HepG2 (cell line): ENCODE measurements around the gene CDX1. TPM values are rescaled to one million over a fixed set of nuclear protein-coding genes. Genes with fewer than 3 reads are reported as not detected.

Experiments
- ELF4 ChIP-seq: sonication (generic); formaldehyde crosslinking; IDR thresholded peaks from 2 replicates; pipeline ENCODE4 v1.5.0; 2020; ENCODE audit warnings: missing genetic modification reagents, mild to moderate bottlenecking, moderate library complexity, borderline replicate concordance
- EP300 ChIP-seq, 3 experiments: sonication (generic) in 1 of 3; formaldehyde crosslinking in 1 of 3; IDR thresholded peaks; 2 replicates each; pipeline versions ENCODE4 v1.5.1 to v1.6.1; 2011 to 2020; ENCODE audit warnings: low read depth in 2 of 3, low read length in 2 of 3, borderline replicate concordance in 1 of 3, improper control_type of control experiment in 1 of 3, mild to moderate bottlenecking in 1 of 3, missing genetic modification reagents in 1 of 3, moderate library complexity in 1 of 3
- FOXK2 ChIP-seq: fragments of 450-650 bp; IDR thresholded peaks from 2 replicates; pipeline ENCODE4 v1.6.1; 2016
- JARID2 ChIP-seq: sonication (generic); formaldehyde crosslinking; IDR thresholded peaks from 2 replicates; pipeline ENCODE4 v1.8.1; 2023; ENCODE audit warnings: missing genetic modification reagents, inconsistent platforms; ENCODE audit not compliant: insufficient replicate concordance
- MAFK ChIP-seq, 2 experiments: IDR thresholded peaks in 1 of 2; conservative IDR thresholded peaks in 1 of 2; 2 replicates each; pipeline ENCODE4 v1.6.1; 2011; ENCODE audit warnings: improper control_type of control experiment in 2 of 2, low read length in 2 of 2
- NFATC3 ChIP-seq: sonication (generic); formaldehyde crosslinking; IDR thresholded peaks from 2 replicates; pipeline ENCODE4 v1.5.1; 2020; ENCODE audit warnings: mild to moderate bottlenecking, missing genetic modification reagents
- POGZ ChIP-seq: sonication (generic); formaldehyde crosslinking; IDR thresholded peaks from 2 replicates; pipeline ENCODE4 v1.4.0; 2020; ENCODE audit warnings: mild to moderate bottlenecking, missing genetic modification reagents
- SMAD1 ChIP-seq: sonication (generic); formaldehyde crosslinking; IDR thresholded peaks from 2 replicates; pipeline ENCODE4 v1.4.0; 2020; ENCODE audit warnings: missing genetic modification reagents, low read depth, mild to moderate bottlenecking, borderline replicate concordance
- ZFP62 ChIP-seq: sonication (generic); formaldehyde crosslinking; IDR thresholded peaks from 2 replicates; pipeline ENCODE4 v1.4.0; 2020; ENCODE audit warnings: missing genetic modification reagents
- ZNF615 ChIP-seq: sonication (generic); formaldehyde crosslinking; IDR thresholded peaks from 2 replicates; pipeline ENCODE4 v1.5.0; 2020; ENCODE audit warnings: mild to moderate bottlenecking, missing genetic modification reagents, borderline replicate concordance
- ZNF747 ChIP-seq: sonication (generic); formaldehyde crosslinking; IDR thresholded peaks from 2 replicates; pipeline ENCODE4 v1.8.1; 2023; ENCODE audit warnings: missing genetic modification reagents, mild to moderate bottlenecking, borderline replicate concordance
- polyA plus RNA-seq, 8 experiments: library from polyadenylated mRNA; depleted of rRNA in 3 of 8; stranded (reverse) in 7 of 8; unstranded in 1 of 8; fragments of >200 nt; fragmentation: Illumina TruSeq in 4 of 8; extraction: Trizol in 4 of 8; gene quantifications; 2 replicates each; pipeline versions ENCODE4 v1.2.1 to v1.2.3, GENCODE V29; 2011 to 2016; ENCODE audit warnings: low read depth in 4 of 8, missing spikeins in 1 of 8, mixed read lengths in 1 of 8; ENCODE audit not compliant: insufficient read depth in 1 of 8
- total RNA-seq, 5 experiments: library from RNA; depleted of rRNA; stranded (reverse); fragments of >200 nt; fragmentation: Illumina TruSeq; extraction: Trizol; gene quantifications; 2 replicates each; pipeline ENCODE4 v1.2.3, GENCODE V29; 2016; ENCODE audit warnings: low read depth in 1 of 5
- TF ChIP-seq, protein P1 (sequence below): sonication (generic); formaldehyde crosslinking; IDR thresholded peaks from 2 replicates; pipeline ENCODE4 v1.5.1; 2020; ENCODE audit warnings: mild to moderate bottlenecking, missing genetic modification reagents, borderline replicate concordance
- TF ChIP-seq, protein P2 (sequence below): fragments of 450-650 bp; IDR thresholded peaks from 2 replicates; pipeline ENCODE4 v1.6.1; 2017
- TF ChIP-seq, protein P3 (sequence below): sonication (generic); formaldehyde crosslinking; IDR thresholded peaks from 2 replicates; pipeline ENCODE4 v1.4.0; 2020; ENCODE audit warnings: missing genetic modification reagents, borderline replicate concordance
- TF ChIP-seq, protein P4 (sequence below): sonication (generic); formaldehyde crosslinking; IDR thresholded peaks from 2 replicates; pipeline ENCODE4 v1.4.0; 2020; ENCODE audit warnings: mild to moderate bottlenecking, missing genetic modification reagents

CDX1 gene
- total and polyA plus RNA-seq, 2 of the 13 experiments (the other 11 are each of a cell fraction or from before 2014, with no cell fraction given): not detected

DNA sequence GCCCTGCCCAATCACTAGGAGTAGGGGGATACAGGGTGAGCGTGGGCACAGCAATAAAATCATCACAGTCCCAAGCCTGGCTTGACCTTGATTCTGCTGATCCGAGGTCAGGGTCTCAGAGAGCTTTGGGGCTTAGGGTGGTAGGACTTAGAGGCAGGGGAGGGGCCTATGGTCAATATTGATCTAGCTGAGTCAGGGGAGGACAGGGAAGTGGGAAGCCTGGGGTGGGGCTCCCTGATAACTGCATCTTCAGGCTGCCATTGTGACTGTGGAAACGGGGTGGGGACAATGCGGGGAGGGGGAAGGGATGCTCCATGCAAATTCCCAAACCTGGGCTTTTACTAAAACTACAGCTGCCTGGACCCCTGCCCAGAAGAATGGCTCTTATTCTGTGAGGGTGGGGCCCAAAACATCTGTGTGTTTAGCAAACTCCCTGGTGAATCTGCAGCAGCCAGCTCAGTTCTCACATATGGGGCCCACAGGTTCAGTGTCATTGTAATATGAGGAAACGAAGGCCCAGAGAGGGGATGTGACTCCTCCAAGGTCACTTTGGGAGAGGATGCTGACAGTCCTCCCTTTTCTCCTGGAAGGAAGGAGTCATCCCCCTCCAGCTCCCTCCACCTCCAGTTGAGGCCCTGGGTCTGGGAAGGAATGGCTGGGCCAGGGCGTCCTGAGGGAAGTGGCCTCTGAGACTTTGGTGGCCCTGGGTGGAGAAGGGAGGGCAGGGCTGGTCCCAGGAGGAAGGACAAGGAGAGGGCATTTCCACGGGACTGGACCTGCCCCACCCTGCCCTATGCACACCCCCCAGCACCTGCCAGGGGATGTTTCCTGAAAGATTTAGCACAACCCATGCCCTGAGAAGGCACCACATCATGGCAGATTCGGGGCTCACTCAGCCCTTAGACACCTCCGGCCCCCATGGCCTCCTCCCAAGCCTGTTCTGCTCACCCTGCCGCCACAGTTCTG is 49.7 kb downstream of the CDX1 start (continued):
- TF ChIP-seq, protein P1, sequence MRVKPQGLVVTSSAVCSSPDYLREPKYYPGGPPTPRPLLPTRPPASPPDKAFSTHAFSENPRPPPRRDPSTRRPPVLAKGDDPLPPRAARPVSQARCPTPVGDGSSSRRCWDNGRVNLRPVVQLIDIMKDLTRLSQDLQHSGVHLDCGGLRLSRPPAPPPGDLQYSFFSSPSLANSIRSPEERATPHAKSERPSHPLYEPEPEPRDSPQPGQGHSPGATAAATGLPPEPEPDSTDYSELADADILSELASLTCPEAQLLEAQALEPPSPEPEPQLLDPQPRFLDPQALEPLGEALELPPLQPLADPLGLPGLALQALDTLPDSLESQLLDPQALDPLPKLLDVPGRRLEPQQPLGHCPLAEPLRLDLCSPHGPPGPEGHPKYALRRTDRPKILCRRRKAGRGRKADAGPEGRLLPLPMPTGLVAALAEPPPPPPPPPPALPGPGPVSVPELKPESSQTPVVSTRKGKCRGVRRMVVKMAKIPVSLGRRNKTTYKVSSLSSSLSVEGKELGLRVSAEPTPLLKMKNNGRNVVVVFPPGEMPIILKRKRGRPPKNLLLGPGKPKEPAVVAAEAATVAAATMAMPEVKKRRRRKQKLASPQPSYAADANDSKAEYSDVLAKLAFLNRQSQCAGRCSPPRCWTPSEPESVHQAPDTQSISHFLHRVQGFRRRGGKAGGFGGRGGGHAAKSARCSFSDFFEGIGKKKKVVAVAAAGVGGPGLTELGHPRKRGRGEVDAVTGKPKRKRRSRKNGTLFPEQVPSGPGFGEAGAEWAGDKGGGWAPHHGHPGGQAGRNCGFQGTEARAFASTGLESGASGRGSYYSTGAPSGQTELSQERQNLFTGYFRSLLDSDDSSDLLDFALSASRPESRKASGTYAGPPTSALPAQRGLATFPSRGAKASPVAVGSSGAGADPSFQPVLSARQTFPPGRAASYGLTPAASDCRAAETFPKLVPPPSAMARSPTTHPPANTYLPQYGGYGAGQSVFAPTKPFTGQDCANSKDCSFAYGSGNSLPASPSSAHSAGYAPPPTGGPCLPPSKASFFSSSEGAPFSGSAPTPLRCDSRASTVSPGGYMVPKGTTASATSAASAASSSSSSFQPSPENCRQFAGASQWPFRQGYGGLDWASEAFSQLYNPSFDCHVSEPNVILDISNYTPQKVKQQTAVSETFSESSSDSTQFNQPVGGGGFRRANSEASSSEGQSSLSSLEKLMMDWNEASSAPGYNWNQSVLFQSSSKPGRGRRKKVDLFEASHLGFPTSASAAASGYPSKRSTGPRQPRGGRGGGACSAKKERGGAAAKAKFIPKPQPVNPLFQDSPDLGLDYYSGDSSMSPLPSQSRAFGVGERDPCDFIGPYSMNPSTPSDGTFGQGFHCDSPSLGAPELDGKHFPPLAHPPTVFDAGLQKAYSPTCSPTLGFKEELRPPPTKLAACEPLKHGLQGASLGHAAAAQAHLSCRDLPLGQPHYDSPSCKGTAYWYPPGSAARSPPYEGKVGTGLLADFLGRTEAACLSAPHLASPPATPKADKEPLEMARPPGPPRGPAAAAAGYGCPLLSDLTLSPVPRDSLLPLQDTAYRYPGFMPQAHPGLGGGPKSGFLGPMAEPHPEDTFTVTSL (CRISPR knock-in tag): no peak
- TF ChIP-seq MAFK (conservative IDR thresholded peaks at IDR 0.05 in 1 of 2, IDR thresholded peaks at IDR 0.05 in 1 of 2; ENCODE audit: low read length in 2 of 2): no peak
- TF ChIP-seq, protein P2, sequence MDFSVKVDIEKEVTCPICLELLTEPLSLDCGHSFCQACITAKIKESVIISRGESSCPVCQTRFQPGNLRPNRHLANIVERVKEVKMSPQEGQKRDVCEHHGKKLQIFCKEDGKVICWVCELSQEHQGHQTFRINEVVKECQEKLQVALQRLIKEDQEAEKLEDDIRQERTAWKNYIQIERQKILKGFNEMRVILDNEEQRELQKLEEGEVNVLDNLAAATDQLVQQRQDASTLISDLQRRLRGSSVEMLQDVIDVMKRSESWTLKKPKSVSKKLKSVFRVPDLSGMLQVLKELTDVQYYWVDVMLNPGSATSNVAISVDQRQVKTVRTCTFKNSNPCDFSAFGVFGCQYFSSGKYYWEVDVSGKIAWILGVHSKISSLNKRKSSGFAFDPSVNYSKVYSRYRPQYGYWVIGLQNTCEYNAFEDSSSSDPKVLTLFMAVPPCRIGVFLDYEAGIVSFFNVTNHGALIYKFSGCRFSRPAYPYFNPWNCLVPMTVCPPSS: no peak
- TF ChIP-seq POGZ: no peak
- TF ChIP-seq FOXK2: no peak
- TF ChIP-seq ZNF615: no peak
- TF ChIP-seq, protein P3, sequence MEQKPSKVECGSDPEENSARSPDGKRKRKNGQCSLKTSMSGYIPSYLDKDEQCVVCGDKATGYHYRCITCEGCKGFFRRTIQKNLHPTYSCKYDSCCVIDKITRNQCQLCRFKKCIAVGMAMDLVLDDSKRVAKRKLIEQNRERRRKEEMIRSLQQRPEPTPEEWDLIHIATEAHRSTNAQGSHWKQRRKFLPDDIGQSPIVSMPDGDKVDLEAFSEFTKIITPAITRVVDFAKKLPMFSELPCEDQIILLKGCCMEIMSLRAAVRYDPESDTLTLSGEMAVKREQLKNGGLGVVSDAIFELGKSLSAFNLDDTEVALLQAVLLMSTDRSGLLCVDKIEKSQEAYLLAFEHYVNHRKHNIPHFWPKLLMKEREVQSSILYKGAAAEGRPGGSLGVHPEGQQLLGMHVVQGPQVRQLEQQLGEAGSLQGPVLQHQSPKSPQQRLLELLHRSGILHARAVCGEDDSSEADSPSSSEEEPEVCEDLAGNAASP: peak; percentile 51; the same call in 1 of the 2 replicates
- no peak for TF ChIP-seq ZNF747 (CRISPR knock-in tag)
- no peak for TF ChIP-seq ZFP62 (CRISPR knock-in tag)
- no peak for TF ChIP-seq NFATC3 (CRISPR knock-in tag)
- TF ChIP-seq SMAD1: no peak
- TF ChIP-seq JARID2 (CRISPR knock-in tag): no peak
- peak in 1 of 2 experiments; percentile 37; a peak in 1 of 4 replicates for TF ChIP-seq EP300 (IDR thresholded peaks at IDR 0.05; ENCODE audit: low read depth in 2 of 2, low read length in 2 of 2)
- no peak for TF ChIP-seq EP300 (CRISPR knock-in tag; IDR thresholded peaks at IDR 0.05; ENCODE audit: borderline replicate concordance)
- TF ChIP-seq, protein P4, sequence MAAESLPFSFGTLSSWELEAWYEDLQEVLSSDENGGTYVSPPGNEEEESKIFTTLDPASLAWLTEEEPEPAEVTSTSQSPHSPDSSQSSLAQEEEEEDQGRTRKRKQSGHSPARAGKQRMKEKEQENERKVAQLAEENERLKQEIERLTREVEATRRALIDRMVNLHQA (CRISPR knock-in tag): no peak
- no peak for TF ChIP-seq ELF4 (CRISPR knock-in tag)
